Measurements from ENCODE around the gene OCEL1. TPM values are rescaled to one million over a fixed set of nuclear protein-coding genes. Genes with fewer than 3 reads are reported as not detected.

Gene OCEL1
- total RNA-seq, 2 experiments from 2014 or later: 23.3 to 27.4 TPM

DNA sequence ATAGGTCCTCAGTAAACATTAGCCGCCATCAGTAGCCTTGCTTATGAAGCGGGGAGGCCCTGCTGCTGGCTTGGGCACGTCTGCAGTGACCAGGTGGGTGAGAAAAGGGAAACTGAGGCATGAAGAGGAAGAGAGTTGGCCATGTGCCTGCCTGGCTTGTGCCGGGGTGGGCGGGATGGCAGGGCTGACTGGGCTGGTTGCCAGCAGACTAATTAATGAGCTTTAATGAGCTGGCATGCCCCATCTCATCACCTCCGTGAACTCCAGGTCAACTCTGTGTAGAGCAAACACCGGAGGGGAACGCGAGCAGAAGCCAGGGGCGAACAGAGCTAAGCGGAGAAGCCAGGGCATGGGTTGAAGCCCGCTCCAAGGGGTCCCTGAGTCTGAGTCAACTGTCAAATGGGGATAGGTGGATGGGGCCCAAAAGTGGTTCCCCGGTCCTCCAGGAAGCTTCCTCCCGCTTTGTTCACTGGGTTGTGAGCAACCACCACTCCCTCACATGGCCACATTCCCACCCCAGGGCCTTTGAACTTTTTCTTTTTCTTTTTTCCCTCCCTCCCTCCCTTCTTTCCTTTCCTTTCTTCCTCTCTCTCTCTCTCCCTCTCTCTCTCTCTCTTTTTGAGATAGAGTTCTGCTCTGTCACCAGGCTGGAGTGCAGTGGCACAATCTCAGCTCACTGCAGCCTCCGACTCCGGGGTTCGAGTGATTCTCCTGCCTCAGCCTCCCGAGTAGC, 11.0 kb downstream of the OCEL1 start:
- Mint-ChIP-seq H3K4me1 (peaks cover 5% of the 10 kb centered on the region), H3K27ac (no peak overlapping the region), H3K27me3 (no peaks in the 10 kb centered on the region), H3K36me3 (no peaks in the 10 kb centered on the region), H3K9me3 (ENCODE audit: low read depth) (no peaks in the 10 kb centered on the region), H3K4me3 (no peak overlapping the region)
- ATAC-seq (no peak), DNase-seq (no peak)
- CTCF ChIA-PET: interaction anchor here (1.2 to 2.3 kb wide), 2 partner anchors 11 to 12 kb away, joined by 3 to 7 read pairs; partner anchors contain the start of gene OCEL1

DNA sequence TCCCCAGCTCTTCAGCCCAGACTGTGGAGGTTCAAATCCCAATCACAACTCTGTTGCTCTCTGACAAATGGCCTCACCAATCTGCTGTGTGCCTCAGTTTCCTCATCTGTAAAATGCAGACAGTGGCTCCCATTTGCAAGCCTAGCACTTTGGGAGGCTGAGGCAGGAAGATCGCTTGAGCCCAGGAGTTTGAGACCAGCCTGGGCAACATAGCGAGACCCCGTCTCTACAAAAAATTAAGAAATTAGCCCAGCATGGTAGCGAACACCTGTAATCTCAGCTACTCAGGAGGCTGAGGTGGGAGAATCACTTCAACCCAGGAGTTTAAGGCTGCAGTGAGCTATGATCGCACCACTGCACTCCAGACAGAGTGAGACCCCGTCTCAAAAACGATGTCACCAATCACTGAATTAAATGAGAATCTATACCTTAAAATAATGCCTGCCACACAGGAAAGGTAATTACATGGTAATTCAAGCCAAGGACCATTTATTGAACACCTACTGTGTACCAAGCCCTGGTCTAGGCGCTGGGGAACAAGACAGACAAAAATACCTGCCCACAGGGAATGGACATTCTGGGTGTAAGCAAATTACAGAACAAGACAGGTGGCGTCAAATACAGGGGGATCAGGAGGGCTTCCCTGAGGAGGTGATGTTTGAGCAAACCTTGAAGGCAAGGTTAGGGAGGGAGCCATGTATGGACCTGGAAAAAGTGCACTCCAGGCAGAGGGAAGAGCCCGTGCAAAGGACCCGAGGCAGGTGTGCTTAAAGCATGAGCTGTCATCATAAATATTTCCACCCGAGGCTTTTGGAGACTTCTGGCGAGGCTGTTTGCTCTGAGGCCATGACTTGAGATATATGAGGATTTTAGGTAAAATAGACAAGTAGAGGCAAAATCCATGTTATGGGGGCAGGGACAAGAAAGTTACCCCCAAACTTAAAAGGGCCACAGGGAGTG, 12.0 kb downstream of the OCEL1 start:
- peaks cover 5% of the 10 kb centered on the region for H3K4me1 Mint-ChIP-seq
- H3K27ac Mint-ChIP-seq: no peak overlapping the region
- ATAC-seq: no peak
- no peaks in the 10 kb centered on the region for H3K36me3 Mint-ChIP-seq
- no peaks in the 10 kb centered on the region for H3K9me3 Mint-ChIP-seq (ENCODE audit: low read depth)
- no peak overlapping the region for H3K4me3 Mint-ChIP-seq
- H3K27me3 Mint-ChIP-seq: no peaks in the 10 kb centered on the region
- CTCF ChIA-PET: interaction anchor here (2.3 kb wide), 1 partner anchor 12 kb away, joined by 7 read pairs; the partner anchor contains the start of gene OCEL1
- no peak for DNase-seq

DNA sequence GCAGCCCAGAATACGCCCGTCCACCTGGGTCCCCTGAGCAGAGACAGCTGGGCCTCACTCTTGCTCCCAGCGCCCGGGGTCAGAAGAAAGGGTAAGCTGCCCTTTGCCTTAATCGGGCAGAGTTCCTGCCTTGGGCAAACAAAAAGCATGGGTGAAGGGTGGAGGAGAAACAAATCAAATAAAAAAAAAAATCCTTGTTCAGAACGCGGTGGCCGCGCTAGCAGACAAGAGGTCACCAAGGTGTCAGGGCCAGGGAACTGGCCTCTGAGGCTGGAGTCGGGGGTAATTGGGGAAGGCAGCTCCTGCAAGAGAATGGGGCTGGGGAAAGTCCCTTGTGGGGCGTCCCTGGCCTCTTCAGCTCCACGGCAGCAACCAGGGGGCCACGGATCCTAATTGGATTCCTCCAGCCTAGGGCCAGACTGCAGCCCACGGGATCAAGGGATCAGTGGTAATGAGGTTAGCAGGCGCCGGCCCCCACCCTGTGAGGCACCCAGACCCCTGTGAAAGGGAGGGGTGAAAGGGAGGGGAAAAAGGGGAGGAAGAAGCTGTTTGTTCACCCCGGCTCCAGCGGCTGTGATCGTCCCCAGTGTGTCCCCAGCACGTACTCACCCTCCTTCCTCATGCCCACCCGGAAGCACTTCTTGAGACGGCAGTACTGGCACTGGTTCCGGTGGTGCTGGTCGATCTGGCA, 14.2 kb downstream of the OCEL1 start:
- Mint-ChIP-seq H3K27me3 (peaks cover 9% of the 10 kb centered on the region), H3K9me3 (ENCODE audit: low read depth) (no peaks in the 10 kb centered on the region), H3K4me1 (no peaks in the 10 kb centered on the region), H3K4me3 (no peak overlapping the region), H3K27ac (no peak overlapping the region), H3K36me3 (no peaks in the 10 kb centered on the region)
- DNase-seq: no peak
- CTCF ChIA-PET: interaction anchor here (0.7 to 1.0 kb wide), 2 partner anchors 14 to 143 kb away, joined by 3 read pairs; no protein-coding TSS in a partner anchor
- no peak for ATAC-seq

DNA sequence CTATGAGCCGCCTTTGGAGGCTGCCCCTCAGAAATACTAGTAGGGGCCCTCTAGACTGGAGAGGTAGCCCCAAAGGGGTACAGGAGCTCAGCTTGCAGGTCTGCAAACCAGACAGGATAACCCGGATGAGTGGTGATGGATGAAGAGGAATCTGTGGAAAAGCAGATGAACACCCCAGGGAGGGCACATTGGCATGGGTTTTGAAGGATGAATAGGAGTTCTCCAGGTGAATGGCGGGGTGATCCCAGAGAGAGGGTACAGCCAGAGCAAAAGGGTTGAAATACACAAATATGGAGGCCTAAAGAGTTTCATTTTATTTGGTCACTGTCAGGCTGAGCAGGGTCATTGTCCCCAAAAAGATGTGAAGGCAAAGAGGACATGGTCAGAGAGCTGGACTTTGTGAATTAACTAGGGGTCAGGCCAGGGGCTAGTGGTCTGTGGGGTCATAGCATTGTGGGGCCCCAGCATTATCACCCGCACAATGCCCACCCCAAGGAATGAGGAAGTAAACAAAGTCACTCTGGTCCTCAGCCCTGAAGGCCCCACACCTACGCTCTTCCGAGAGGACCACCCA, 14.9 kb downstream of the OCEL1 start:
- H3K27me3 Mint-ChIP-seq: peaks cover 9% of the 10 kb centered on the region
- H3K36me3 Mint-ChIP-seq: no peaks in the 10 kb centered on the region
- no peak overlapping the region for H3K4me3 Mint-ChIP-seq
- H3K9me3 Mint-ChIP-seq (ENCODE audit: low read depth): no peaks in the 10 kb centered on the region
- no peaks in the 10 kb centered on the region for H3K4me1 Mint-ChIP-seq
- DNase-seq (no peak), ATAC-seq (no peak)
- H3K27ac Mint-ChIP-seq: no peak overlapping the region
- CTCF ChIA-PET: no interaction called here

DNA sequence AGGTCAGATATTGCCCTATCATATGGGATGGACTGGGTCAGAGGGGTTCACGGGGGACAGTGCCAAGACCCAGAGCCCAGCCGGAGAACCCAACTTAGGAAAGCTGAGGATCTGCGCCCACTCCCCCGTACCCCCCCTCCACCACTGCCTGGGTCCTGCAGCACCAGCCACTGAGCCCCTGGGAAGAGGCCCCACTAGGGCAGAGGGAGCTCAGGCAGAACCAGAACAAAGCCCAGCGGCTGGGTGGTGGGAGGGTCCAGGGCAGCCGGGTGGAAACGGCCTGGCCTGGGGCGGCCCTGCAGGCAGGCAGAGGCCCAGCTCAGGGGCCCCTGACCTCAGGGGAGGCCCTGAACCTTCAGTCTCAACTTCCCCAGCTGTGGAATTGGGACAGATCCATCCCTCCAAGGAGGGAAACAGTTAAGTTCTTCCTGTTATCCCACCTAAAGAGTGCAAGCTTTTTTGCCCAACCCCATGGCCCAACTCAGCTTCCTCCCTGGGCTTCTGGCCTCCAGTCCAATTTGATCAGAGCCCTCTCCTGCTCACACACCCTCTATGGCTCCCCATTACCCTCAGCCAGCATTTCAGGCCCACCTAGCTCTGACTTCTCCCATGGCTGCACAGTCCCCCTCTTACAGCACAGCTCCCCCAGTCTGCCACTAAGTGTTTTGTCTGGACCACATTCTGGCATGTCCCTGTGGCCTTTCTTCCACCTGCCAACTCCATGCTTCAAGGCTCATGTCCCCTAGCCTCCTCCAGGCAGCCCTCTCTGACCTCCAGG, 16.6 kb downstream of the OCEL1 start:
- Mint-ChIP-seq H3K27ac (no peak overlapping the region), H3K4me1 (peaks cover 7% of the 10 kb centered on the region), H3K36me3 (no peaks in the 10 kb centered on the region), H3K9me3 (ENCODE audit: low read depth) (no peaks in the 10 kb centered on the region), H3K27me3 (peaks cover 22% of the 10 kb centered on the region), H3K4me3 (no peak overlapping the region)
- CTCF ChIA-PET: interaction anchor here (1.0 to 2.0 kb wide), 2 partner anchors 9 to 18 kb away, joined by 5 to 10 read pairs; no protein-coding TSS in a partner anchor
- DNase-seq (no peak), ATAC-seq (no peak)

DNA sequence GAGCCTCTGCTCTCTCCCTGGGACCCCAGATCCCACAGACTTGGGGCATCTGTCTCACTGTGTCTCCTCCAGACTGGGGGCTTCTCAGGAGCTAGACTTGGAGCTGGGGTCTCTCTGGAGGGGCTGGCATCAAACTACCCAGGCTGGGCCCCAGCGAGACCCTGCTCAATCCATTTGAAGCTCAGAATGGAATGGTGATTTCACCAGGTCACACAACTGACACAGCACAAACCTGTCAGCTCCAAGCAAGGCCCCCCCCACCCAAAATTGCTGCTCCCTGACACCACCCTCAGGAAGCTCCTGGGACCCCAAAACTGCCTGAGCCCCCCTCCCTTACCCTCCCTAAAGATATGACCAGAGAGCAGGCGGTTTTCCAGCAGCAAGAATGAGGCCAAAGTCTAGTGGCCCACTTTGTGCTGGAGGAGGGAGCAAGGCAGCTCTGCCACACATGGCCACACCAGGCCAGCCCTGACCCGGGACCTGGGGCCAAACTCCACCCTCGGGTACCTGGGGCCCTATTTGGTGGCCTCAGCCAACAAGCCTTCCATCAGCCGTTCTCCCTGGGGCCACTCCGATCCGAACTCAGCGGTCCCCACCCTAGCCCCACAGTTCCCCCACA, 17.3 kb downstream of the OCEL1 start:
- Mint-ChIP-seq H3K4me3 (no peak overlapping the region), H3K4me1 (peaks cover 7% of the 10 kb centered on the region), H3K27ac (no peak overlapping the region), H3K36me3 (no peaks in the 10 kb centered on the region), H3K9me3 (ENCODE audit: low read depth) (no peaks in the 10 kb centered on the region), H3K27me3 (peaks cover 22% of the 10 kb centered on the region)
- ATAC-seq: no peak
- DNase-seq: no peak
- CTCF ChIA-PET: interaction anchor here (1.0 to 2.0 kb wide), 2 partner anchors 10 to 17 kb away, joined by 5 to 10 read pairs; no protein-coding TSS in a partner anchor

DNA sequence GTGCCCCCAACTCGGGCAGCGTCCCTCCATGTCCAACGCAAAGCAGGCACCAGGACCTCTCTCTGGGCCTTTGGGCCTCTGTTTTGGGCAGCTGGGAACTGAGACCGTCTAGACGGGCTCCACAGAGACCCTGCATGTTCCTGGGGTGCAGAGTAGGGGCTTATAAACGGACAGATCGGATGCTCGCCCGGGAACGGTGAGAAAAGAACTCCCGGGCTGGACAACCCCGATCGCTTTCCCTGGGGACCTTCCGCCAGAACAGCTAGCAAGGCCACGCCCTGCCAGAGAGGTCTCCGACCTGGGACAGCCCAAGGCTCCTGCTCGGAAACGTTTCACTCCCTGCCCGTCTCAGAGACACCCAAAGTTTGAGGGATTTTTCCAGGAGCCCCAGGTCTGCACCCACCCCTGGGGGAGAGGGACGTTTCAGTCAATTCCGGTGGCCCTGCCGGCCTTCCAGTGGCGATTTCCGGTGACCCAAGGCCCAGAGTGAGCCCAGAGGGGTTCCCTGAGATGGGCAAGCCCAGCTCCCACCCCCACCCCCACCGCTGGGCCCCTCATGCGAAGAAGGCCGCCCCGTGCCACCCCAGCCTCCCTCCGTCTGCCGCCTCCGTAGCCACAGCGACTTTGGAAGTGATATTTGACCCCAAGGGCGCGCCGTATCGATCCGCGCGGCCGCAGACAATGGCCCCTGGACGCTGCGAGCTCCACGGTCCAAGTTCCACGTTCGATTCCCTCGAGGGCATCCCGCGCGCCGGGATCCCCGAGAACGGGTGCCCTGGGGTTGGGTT, 18.0 kb downstream of the OCEL1 start:
- Mint-ChIP-seq H3K9me3 (ENCODE audit: low read depth) (no peaks in the 10 kb centered on the region), H3K27ac (no peak overlapping the region), H3K36me3 (no peaks in the 10 kb centered on the region), H3K4me1 (peaks cover 7% of the 10 kb centered on the region), H3K4me3 (peak overlapping the region; percentile 9), H3K27me3 (peaks cover 22% of the 10 kb centered on the region)
- no peak for ATAC-seq
- CTCF ChIA-PET: interaction anchor here (1.0 to 2.0 kb wide), 2 partner anchors 16 to 75 kb away, joined by 3 to 10 read pairs; no protein-coding TSS in a partner anchor
- DNase-seq: no peak

DNA sequence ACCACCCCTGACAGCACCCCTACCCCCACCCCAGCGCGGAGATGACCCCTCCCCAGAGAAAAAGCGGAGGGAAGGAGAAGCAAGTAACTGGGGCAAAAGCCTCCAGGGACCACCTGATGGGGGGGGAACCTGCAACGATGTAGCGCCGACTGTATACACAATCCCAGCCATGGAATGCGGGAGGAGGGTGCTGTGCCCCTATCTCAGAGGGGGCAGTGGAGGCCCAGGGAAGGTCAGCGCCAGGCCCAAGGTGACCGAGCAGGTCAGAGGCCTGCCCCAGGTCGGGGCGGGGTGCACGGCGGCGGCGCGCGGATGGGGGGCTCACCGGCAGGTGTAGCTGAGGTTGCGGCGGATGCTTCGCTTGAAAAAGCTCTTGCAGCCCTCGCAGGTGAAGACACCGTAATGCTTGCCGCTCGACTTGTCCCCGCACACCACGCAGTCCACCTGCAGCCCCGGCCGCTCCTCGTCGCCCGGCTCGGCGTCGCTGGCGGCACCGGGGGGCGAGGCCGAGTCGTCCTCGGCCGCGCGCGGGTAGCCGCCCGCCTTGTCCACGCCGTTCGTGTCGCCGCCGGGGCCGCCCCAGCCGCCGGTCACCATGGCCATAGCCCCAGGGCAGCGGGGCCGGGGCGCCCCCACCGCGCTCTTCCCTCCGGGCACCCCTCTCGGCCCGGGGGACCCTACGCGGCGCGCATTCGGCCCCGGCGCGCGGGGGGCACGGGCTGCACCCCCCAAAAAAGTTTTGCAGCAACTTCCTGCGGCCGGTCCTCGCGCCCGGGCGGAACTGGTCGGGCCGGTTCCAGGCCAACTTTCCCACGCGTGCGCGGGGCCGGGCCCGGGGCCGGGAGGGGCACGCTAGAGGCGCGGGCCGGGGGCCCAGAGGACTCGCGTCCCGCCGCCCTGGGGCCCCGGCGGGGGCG, 18.9 kb downstream of the OCEL1 start:
- CTCF ChIA-PET: interaction anchor here (0.7 to 1.0 kb wide), 2 partner anchors 19 to 75 kb away, joined by 3 read pairs; partner anchors contain the start of gene OCEL1
- ATAC-seq: no peak
- Mint-ChIP-seq H3K27me3 (peaks cover 22% of the 10 kb centered on the region), H3K36me3 (no peaks in the 10 kb centered on the region), H3K4me1 (peaks cover 7% of the 10 kb centered on the region), H3K27ac (no peak overlapping the region), H3K4me3 (peak overlapping the region; percentile 9), H3K9me3 (ENCODE audit: low read depth) (no peaks in the 10 kb centered on the region)
- DNase-seq: no peak

DNA sequence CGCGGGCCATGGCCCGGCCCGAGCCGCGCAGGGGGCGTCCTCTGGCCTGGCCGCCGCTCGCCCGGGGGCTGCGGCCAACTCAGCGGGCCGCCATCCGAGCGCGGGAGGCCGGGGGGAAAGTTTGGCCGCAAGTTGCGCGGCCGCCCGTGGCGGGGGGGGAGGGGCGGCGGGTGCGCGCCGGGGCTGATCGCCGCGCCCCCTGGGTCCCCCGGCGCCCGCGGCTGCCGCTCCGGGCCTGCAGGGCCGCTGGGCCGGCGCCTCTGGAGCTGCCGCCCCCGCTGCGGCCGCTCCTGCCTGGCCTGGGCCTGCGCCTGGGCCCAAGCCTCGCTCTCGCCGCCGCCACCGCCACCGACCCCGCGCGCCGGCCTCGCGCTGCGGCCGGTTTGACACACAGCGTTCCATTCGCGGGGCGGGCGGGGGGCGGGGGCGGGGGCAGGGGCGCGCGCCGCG, 19.5 kb downstream of the OCEL1 start, which contains the start of gene NR2F6:
Gene NR2F6 (minus strand): TSS at position 385 of the 450 bp plus-strand sequence. CDS start 699 bp downstream, outside the sequence.
- H3K27me3 Mint-ChIP-seq: peaks cover 22% of the 10 kb centered on the region
- ATAC-seq: peak; percentile 4
- DNase-seq: no peak
- H3K27ac Mint-ChIP-seq: peak within 1 kb of the TSS; percentile 54
- peaks cover 7% of the 10 kb centered on the region for H3K4me1 Mint-ChIP-seq
- CTCF ChIA-PET: no interaction called here
- no peaks in the 10 kb centered on the region for H3K36me3 Mint-ChIP-seq
- peak within 1 kb of the TSS; percentile 74 for H3K4me3 Mint-ChIP-seq
- H3K9me3 Mint-ChIP-seq (ENCODE audit: low read depth): no peaks in the 10 kb centered on the region

DNA sequence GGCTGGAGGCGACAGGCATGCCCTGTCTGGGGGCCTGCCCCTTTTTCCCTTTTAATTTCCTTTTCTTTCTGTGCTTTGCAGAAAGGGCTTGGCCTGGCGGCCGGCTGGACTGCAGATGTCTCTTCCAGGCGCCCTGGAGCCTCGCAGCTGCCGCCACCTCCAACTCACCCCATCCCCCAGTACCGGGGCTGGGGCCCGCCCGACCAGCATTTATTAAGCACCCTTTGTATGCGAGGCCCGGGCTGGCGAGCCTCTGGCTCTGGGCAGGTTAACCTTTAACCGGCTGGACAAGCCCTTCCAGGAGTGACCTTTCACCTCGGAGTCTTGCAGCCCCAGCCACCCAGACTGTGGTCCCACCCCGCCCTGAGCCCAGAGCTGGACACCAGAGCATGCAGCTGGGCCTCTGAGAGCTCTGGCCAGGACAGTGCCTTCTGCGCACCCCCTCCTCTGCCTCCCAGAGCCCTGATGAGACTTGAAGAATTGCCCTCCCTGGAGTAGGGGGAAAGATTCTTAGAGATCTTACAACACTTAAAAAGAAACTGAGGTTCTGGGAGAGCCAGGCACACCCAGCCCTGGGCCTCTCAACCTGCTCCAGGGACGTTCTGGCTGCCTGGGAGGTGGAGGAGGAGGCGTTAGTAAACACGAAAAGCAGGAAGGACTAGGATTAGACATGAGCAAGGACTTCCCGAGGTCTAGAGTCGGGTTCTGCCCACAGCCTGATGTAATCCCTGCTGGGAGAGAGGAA, 20.8 kb downstream of the OCEL1 start:
- Mint-ChIP-seq H3K27me3 (peaks cover 22% of the 10 kb centered on the region), H3K4me3 (peak overlapping the region; percentile 74), H3K9me3 (ENCODE audit: low read depth) (no peaks in the 10 kb centered on the region), H3K4me1 (peaks cover 7% of the 10 kb centered on the region), H3K27ac (no peak overlapping the region), H3K36me3 (no peaks in the 10 kb centered on the region)
- no peak for ATAC-seq
- no peak for DNase-seq
- CTCF ChIA-PET: no interaction called here

Measured in activated CD8-positive, alpha-beta memory T cell treated with anti-CD3 and anti-CD28 coated beads, Interleukin-2, amount 10 ng/mL, durations not matched to agents 7 days and 5 days (primary cell).